CD4-positive, alpha-beta memory T cell (primary cell): ENCODE data around the gene GGN. TPM values are rescaled to one million over a fixed set of nuclear protein-coding genes. Genes with fewer than 3 reads are reported as not detected.
"Not testable (repeated sequence)": the region's sequence is repeated elsewhere in the genome, so short reads cannot be mapped to it uniquely, and the experiment has no call there.

Source experiments
- CTCF ChIA-PET: fragments of 350-600 bp; sonication (Branson Sonifier 250); formaldehyde crosslinking; loops from one replicate; lab custom pipeline; 2021; ENCODE audit warnings: inconsistent platforms; ENCODE audit not compliant: partially characterized antibody; lab: Charles Lee
- POLR2A ChIA-PET: fragments of 350-600 bp; sonication (Branson Sonifier 250); formaldehyde crosslinking; loops from one replicate; lab custom pipeline; 2021; ENCODE audit not compliant: partially characterized antibody; lab: Charles Lee
- DNase-seq, 5 donors: peaks; one replicate each; pipeline versions ENCODE4 v3.0.0 to v3.0.0-alpha.2; 2020 to 2022; ENCODE audit warnings: mixed read lengths in 1 of 5
- H3K27ac ChIP-seq: one replicate; pipeline ENCODE4 v1.7.0; 2013; ENCODE audit warnings: low read depth, low read length
- H3K27me3 ChIP-seq: 2 replicates; pipeline ENCODE4 v1.7.0; 2013; ENCODE audit warnings: mild to moderate bottlenecking, low read length, moderate library complexity; ENCODE audit not compliant: insufficient read depth
- H3K36me3 ChIP-seq: 2 replicates; pipeline ENCODE4 v1.7.0; 2013; ENCODE audit warnings: mild to moderate bottlenecking, low read length, moderate library complexity; ENCODE audit not compliant: insufficient read depth
- H3K4me1 ChIP-seq: 2 replicates; pipeline ENCODE4 v1.7.0; 2013; ENCODE audit warnings: mild to moderate bottlenecking, low read length, moderate library complexity; ENCODE audit not compliant: insufficient read depth
- H3K4me3 ChIP-seq, 2 donors: one replicate each; pipeline ENCODE4 v1.7.0; 2013; ENCODE audit warnings: low read length in 2 of 2, mild to moderate bottlenecking in 1 of 2
- H3K9me3 ChIP-seq, 2 donors: one replicate each; pipeline ENCODE4 v1.7.0; 2013; ENCODE audit warnings: low read length in 2 of 2, control low read depth in 1 of 2; ENCODE audit not compliant: control insufficient read depth in 1 of 2
- H3K27ac Mint-ChIP-seq, 7 donors: one replicate each; pipeline ENCODE4 v1.8.0; 2020 to 2021; ENCODE audit warnings: mixed read lengths in 7 of 7, mild to moderate bottlenecking in 6 of 7, inconsistent platforms in 3 of 7, moderate library complexity in 3 of 7
- H3K27me3 Mint-ChIP-seq, 2 donors: one replicate each; pipeline ENCODE4 v1.8.0; 2020 to 2021; ENCODE audit warnings: mixed read lengths in 2 of 2
- H3K36me3 Mint-ChIP-seq, 2 donors: one replicate each; pipeline ENCODE4 v1.8.0; 2020 to 2021; ENCODE audit warnings: mixed read lengths in 2 of 2, inconsistent platforms in 1 of 2, mild to moderate bottlenecking in 1 of 2
- H3K4me1 Mint-ChIP-seq, 4 donors: one replicate each; pipeline ENCODE4 v1.8.0; 2020 to 2021; ENCODE audit warnings: mixed read lengths in 4 of 4, mild to moderate bottlenecking in 1 of 4
- H3K4me3 Mint-ChIP-seq, 8 donors: one replicate each; pipeline ENCODE4 v1.8.0; 2020 to 2021; ENCODE audit warnings: mixed read lengths in 8 of 8, mild to moderate bottlenecking in 7 of 8, moderate library complexity in 6 of 8, inconsistent platforms in 3 of 8
- H3K9me3 Mint-ChIP-seq, 8 donors: one replicate each; pipeline ENCODE4 v1.8.0; 2020 to 2021; ENCODE audit warnings: mixed read lengths in 8 of 8, mild to moderate bottlenecking in 5 of 8, inconsistent platforms in 3 of 8, moderate library complexity in 1 of 8
- intact Hi-C: fragments of 100-400 bp; cut with micrococcal nuclease; formaldehyde crosslinking; loops from one replicate; pipeline ENCODE4 v1.15.1; 2023
- polyA plus RNA-seq, 2 donors: library from polyadenylated mRNA; unstranded; fragments of 300-500 nt; fragmentation: Illumina TruSeq; gene quantifications; one replicate each; pipeline ENCODE4 v1.2.3, GENCODE V29; 2021
- total RNA-seq, 2 experiments: library from RNA; stranded (reverse); gene quantifications; one replicate each; pipeline ENCODE4 v1.2.3, GENCODE V29; 2021

Gene GGN
- total and polyA plus RNA-seq, 4 experiments from 2014 or later, result 0.15 TPM; not detected in 3

- intact Hi-C loops, result no loop called here
- ChIA-PET CTCF (interaction anchor here (1.7 kb wide), 1 partner anchor 10 kb away, joined by 6 read pairs; the partner anchor contains the start of gene FAM98C), POLR2A (interaction anchor here (1.5 kb wide), 1 partner anchor 10 kb away, joined by 6 read pairs; the partner anchor contains the start of gene FAM98C)
- Histone ChIP-seq H3K27ac (no peak overlapping the region), H3K36me3 (no peaks in the 10 kb centered on the region), H3K9me3 (no peaks in the 10 kb centered on the region), H3K4me1 (peaks cover 9% of the 10 kb centered on the region), H3K27me3 (no peaks in the 10 kb centered on the region), H3K4me3 (no peak overlapping the region)
- Mint-ChIP-seq H3K4me1 (peaks cover 6 to 11% (median 8%) of the 10 kb centered on the region in 4 donors), H3K4me3 (no peak overlapping the region), H3K27me3 (no peaks in the 10 kb centered on the region), H3K36me3 (peaks cover 0 to 4% of the 10 kb centered on the region in 2 donors), H3K27ac (peak overlapping the region in 1 of 7 donors; percentile 77), H3K9me3 (peaks cover 0 to 3% (median 0%) of the 10 kb centered on the region in 8 donors)
- DNase-seq, result no peak
These were observed 24.7 kb upstream of the GGN start for GRCh38 chr19:38412491-38412890.

- H3K9me3 ChIP-seq, DNase-seq, H3K36me3 ChIP-seq, H3K9me3 Mint-ChIP-seq, H3K4me3 Mint-ChIP-seq, H3K27me3 Mint-ChIP-seq, H3K36me3 Mint-ChIP-seq, H3K4me1 Mint-ChIP-seq, intact Hi-C loops, POLR2A ChIA-PET, H3K27me3 ChIP-seq, H3K27ac ChIP-seq, H3K4me1 ChIP-seq, H3K4me3 ChIP-seq: not testable (repeated sequence)
- CTCF ChIA-PET, result interaction anchor here (1.7 kb wide), 1 partner anchor 9 kb away, joined by 6 read pairs; the partner anchor contains the start of gene FAM98C
- peak overlapping the region in 1 of 7 donors; percentile 53 for H3K27ac Mint-ChIP-seq
These were observed 24.1 kb upstream of the GGN start for GRCh38 chr19:38411898-38412297.

- no peak for DNase-seq
- Mint-ChIP-seq H3K36me3 (peaks cover 5 to 7% of the 10 kb centered on the region in 2 donors), H3K4me1 (no peaks in the 10 kb centered on the region), H3K27me3 (no peaks in the 10 kb centered on the region), H3K27ac (peak overlapping the region in 1 of 7 donors; percentile 43), H3K9me3 (peaks cover 0 to 3% (median 0%) of the 10 kb centered on the region in 8 donors), H3K4me3 (peak overlapping the region in 1 of 8 donors; percentile 41)
- peaks cover 4% of the 10 kb centered on the region for H3K36me3 ChIP-seq
- intact Hi-C loops, result no loop called here
- H3K27ac ChIP-seq, result no peak overlapping the region
- H3K4me3 ChIP-seq, result no peak overlapping the region
- no peaks in the 10 kb centered on the region for H3K4me1 ChIP-seq
- CTCF ChIA-PET, result interaction anchor here (1.7 kb wide), 1 partner anchor 8 kb away, joined by 6 read pairs; the partner anchor contains the start of gene FAM98C
- POLR2A ChIA-PET, result no interaction called here
- no peaks in the 10 kb centered on the region for H3K9me3 ChIP-seq
- H3K27me3 ChIP-seq, result no peaks in the 10 kb centered on the region
These were observed 23.3 kb upstream of the GGN start for GRCh38 chr19:38411041-38411712.

- H3K4me1 ChIP-seq, H3K4me3 ChIP-seq, H3K36me3 Mint-ChIP-seq, DNase-seq, H3K9me3 ChIP-seq, H3K4me1 Mint-ChIP-seq, H3K27me3 Mint-ChIP-seq, H3K27ac ChIP-seq, CTCF ChIA-PET, H3K9me3 Mint-ChIP-seq, H3K27me3 ChIP-seq, intact Hi-C loops, H3K36me3 ChIP-seq: not testable (repeated sequence)
- Mint-ChIP-seq H3K27ac (peak overlapping the region in 2 of 7 donors; percentile 30 to 32), H3K4me3 (peak overlapping the region in 1 of 8 donors; percentile 26)
- POLR2A ChIA-PET, result interaction anchor here (0.6 to 1.1 kb wide), 2 partner anchors 15 to 211 kb away, joined by 3 read pairs; no protein-coding TSS in a partner anchor
These were observed 22.6 kb upstream of the GGN start for GRCh38 chr19:38410407-38410806.

- Histone ChIP-seq H3K4me3 (no peak overlapping the region), H3K4me1 (peaks cover 6% of the 10 kb centered on the region), H3K36me3 (peaks cover 4% of the 10 kb centered on the region), H3K27ac (no peak overlapping the region), H3K27me3 (no peaks in the 10 kb centered on the region), H3K9me3 (no peaks in the 10 kb centered on the region)
- DNase-seq, result no peak
- Mint-ChIP-seq H3K9me3 (peaks cover 0 to 3% (median 0%) of the 10 kb centered on the region in 8 donors), H3K4me3 (no peak overlapping the region), H3K4me1 (peaks cover 0 to 3% (median under 1%) of the 10 kb centered on the region in 4 donors), H3K27ac (peak overlapping the region in 4 of 7 donors; percentile 17 to 88 (median 29)), H3K27me3 (no peaks in the 10 kb centered on the region), H3K36me3 (peaks cover 5 to 13% of the 10 kb centered on the region in 2 donors)
- intact Hi-C loops, result no loop called here
- CTCF ChIA-PET, result no interaction called here
- POLR2A ChIA-PET, result interaction anchor here (1.1 kb wide), 1 partner anchor 14 kb away, joined by 3 read pairs; no protein-coding TSS in a partner anchor
These were observed 21.8 kb upstream of the GGN start for GRCh38 chr19:38409631-38410133.

GRCh38 chr19:38405276-38405675 lies 17.4 kb upstream of the GGN start:
- intact Hi-C loops, result no loop called here
- H3K27ac Mint-ChIP-seq, result peak overlapping the region in 4 of 7 donors; percentile 19 to 73 (median 61)
- POLR2A ChIA-PET, result interaction anchor here (3.4 to 4.5 kb wide), 2 partner anchors 11 to 31 kb away, joined by 39 to 77 read pairs; partner anchors contain the start of gene PSMD8

GRCh38 chr19:38404858-38405257 lies 17.0 kb upstream of the GGN start:
- peaks cover 2 to 17% (median 13%) of the 10 kb centered on the region in 4 donors for H3K4me1 Mint-ChIP-seq
- POLR2A ChIA-PET, result interaction anchor here (3.4 to 4.5 kb wide), 2 partner anchors 10 to 30 kb away, joined by 39 to 77 read pairs; partner anchors contain the start of gene PSMD8

More at GRCh38 chr19:38405276-38405675, 17.4 kb upstream of the GGN start:
- peaks cover 15% of the 10 kb centered on the region for H3K4me1 ChIP-seq
- Mint-ChIP-seq H3K9me3 (peaks cover 0 to 3% (median 0%) of the 10 kb centered on the region in 8 donors), H3K4me3 (peak overlapping the region in 5 of 8 donors; percentile 8 to 95 (median 39)), H3K27me3 (no peaks in the 10 kb centered on the region), H3K36me3 (peaks cover 5 to 17% of the 10 kb centered on the region in 2 donors), H3K4me1 (peaks cover 2 to 17% (median 13%) of the 10 kb centered on the region in 4 donors)
- no peak overlapping the region for H3K4me3 ChIP-seq
- CTCF ChIA-PET, result interaction anchor here (0.9 to 4.1 kb wide), 6 partner anchors 30 to 525 kb away, joined by 3 to 47 read pairs (median 17); partner anchors contain the start of genes MRPS12, PSMD8 and SARS2
- DNase-seq, result no peak
- no peaks in the 10 kb centered on the region for H3K27me3 ChIP-seq
- H3K27ac ChIP-seq, result no peak overlapping the region
- H3K36me3 ChIP-seq, result peaks cover 4% of the 10 kb centered on the region
- no peaks in the 10 kb centered on the region for H3K9me3 ChIP-seq

More at GRCh38 chr19:38404858-38405257, 17.0 kb upstream of the GGN start:
- H3K27me3 Mint-ChIP-seq, result no peaks in the 10 kb centered on the region
- H3K4me3 Mint-ChIP-seq, result peak overlapping the region; percentile 55 to 95 (median 90)
- peaks cover 5 to 17% of the 10 kb centered on the region in 2 donors for H3K36me3 Mint-ChIP-seq
- Histone ChIP-seq H3K27me3 (no peaks in the 10 kb centered on the region), H3K9me3 (no peaks in the 10 kb centered on the region), H3K36me3 (peaks cover 4% of the 10 kb centered on the region), H3K27ac (no peak overlapping the region), H3K4me3 (no peak overlapping the region), H3K4me1 (peaks cover 15% of the 10 kb centered on the region)
- H3K9me3 Mint-ChIP-seq, result peaks cover 0 to 3% (median 0%) of the 10 kb centered on the region in 8 donors
- DNase-seq, result no peak
- intact Hi-C loops, result loop anchor here (5.0 kb wide), 1 partner anchor 327 kb away; no protein-coding TSS in a partner anchor
- CTCF ChIA-PET, result interaction anchor here (0.9 to 4.1 kb wide), 7 partner anchors 30 to 526 kb away, joined by 3 to 47 read pairs (median 31); partner anchors contain the start of genes MRPS12, PSMD8 and SARS2
- peak overlapping the region in 5 of 7 donors; percentile 42 to 73 (median 61) for H3K27ac Mint-ChIP-seq
